Esophagus muscularis mucosa (tissue), 4 donors: Measurements from ENCODE around the gene LRTM2.

Experiments
- EP300 ChIP-seq: sonication (generic); formaldehyde crosslinking; IDR thresholded peaks from one replicate; pipeline ENCODE4 v1.6.1; 2017; ENCODE audit warnings: antibody characterized with exemption
- POLR2A ChIP-seq: fragments of 450-650 bp; IDR thresholded peaks from one replicate; pipeline ENCODE4 v1.6.1; 2017; ENCODE audit warnings: antibody characterized with exemption, moderate library complexity, mild to moderate bottlenecking, low read depth
- POLR2AphosphoS5 ChIP-seq, 2 donors: sonication (generic); formaldehyde crosslinking; IDR thresholded peaks; one replicate each; pipeline ENCODE4 v1.6.1; 2017; ENCODE audit warnings: antibody characterized with exemption in 2 of 2
- TF ChIP-seq, protein P1 (sequence below), 3 experiments: fragments of 200-600 bp in 2 of 3; fragments of 450-650 bp in 1 of 3; sonication (generic) in 2 of 3; IDR thresholded peaks; one replicate each; pipeline ENCODE4 v1.5.1; 2017 to 2019; ENCODE audit warnings: antibody characterized with exemption in 3 of 3, mild to moderate bottlenecking in 2 of 3, moderate library complexity in 1 of 3

GRCh38 chr12:1794440-1795090 is 25.8 kb upstream of the LRTM2 start:
- TF ChIP-seq POLR2AphosphoS5 (IDR thresholded peaks at IDR 0.05): no peak
- no peak for TF ChIP-seq POLR2A
- TF ChIP-seq, protein P1, sequence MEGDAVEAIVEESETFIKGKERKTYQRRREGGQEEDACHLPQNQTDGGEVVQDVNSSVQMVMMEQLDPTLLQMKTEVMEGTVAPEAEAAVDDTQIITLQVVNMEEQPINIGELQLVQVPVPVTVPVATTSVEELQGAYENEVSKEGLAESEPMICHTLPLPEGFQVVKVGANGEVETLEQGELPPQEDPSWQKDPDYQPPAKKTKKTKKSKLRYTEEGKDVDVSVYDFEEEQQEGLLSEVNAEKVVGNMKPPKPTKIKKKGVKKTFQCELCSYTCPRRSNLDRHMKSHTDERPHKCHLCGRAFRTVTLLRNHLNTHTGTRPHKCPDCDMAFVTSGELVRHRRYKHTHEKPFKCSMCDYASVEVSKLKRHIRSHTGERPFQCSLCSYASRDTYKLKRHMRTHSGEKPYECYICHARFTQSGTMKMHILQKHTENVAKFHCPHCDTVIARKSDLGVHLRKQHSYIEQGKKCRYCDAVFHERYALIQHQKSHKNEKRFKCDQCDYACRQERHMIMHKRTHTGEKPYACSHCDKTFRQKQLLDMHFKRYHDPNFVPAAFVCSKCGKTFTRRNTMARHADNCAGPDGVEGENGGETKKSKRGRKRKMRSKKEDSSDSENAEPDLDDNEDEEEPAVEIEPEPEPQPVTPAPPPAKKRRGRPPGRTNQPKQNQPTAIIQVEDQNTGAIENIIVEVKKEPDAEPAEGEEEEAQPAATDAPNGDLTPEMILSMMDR (IDR thresholded peaks at IDR 0.05): no peak
- TF ChIP-seq EP300: no peak
